ENCODE data around the gene SLK.
A peak's percentile ranks its signal among the peaks of the same experiment; 100 is the strongest.

The SLK gene

DNA sequence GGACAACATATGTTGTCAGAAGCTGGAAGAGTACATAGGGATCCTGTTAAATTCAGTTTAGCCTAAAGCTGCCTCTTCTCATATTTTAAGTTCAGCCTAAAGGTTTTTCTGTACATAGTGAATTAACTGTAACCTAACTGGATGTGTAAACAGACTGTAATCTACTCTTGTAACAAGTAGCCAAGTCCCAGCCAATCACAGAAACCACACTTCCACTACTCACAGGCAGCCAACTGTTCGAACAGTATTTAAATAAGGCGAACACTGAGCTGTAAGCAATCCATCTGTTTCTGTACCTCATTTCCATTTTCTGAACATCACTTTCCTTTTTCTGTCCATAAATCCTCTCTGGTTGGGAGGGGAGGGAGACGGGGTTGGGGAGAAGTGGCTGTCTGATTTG, 34.0 kb upstream of the SLK start:
- no peak overlapping the region for H4K12ac ChIP-seq (ENCODE audit: low read depth, low read length)
- H3K9ac ChIP-seq (ENCODE audit: low read length) = no peak overlapping the region
- H2BK12ac ChIP-seq (ENCODE audit: low read length) = no peak overlapping the region
- H4K8ac ChIP-seq (ENCODE audit: low read depth, low read length) = no peak overlapping the region
- H3K18ac ChIP-seq (ENCODE audit: low read length) = no peak overlapping the region
- no peak overlapping the region for H3K4ac ChIP-seq (ENCODE audit: low read depth, low read length)
- H2BK5ac ChIP-seq (ENCODE audit: low read depth, low read length, poor library complexity) = no peak overlapping the region
- peaks cover 22 to 27% of the 10 kb centered on the region in 2 experiments for H3K4me1 ChIP-seq (ENCODE audit: control insufficient read depth in 1 of 2, insufficient read depth in 2 of 2, low read length in 2 of 2)
- no peak overlapping the region for H2AFZ ChIP-seq (ENCODE audit: insufficient read depth, low read length, poor library complexity)
- no peak overlapping the region for H3K23ac ChIP-seq (ENCODE audit: low read length)
- H3K79me2 ChIP-seq (ENCODE audit: control insufficient read depth, insufficient read depth, low read length, poor library complexity) = no peaks in the 10 kb centered on the region
- H2AK5ac ChIP-seq (ENCODE audit: low read length) = no peak overlapping the region
- H3K27me3 ChIP-seq (ENCODE audit: insufficient read depth, low read length) = no peaks in the 10 kb centered on the region
- DNase-seq = no peak
- no CpG with 5 or more reads among the region's 3 CpGs for WGBS (ENCODE audit: extremely low coverage, insufficient coverage, insufficient read length)
- peaks cover 16% of the 10 kb centered on the region for H3K79me1 ChIP-seq (ENCODE audit: low read length)
- no peak overlapping the region for H2BK120ac ChIP-seq (ENCODE audit: insufficient read depth, low read length, poor library complexity)
- H3K4me2 ChIP-seq (ENCODE audit: low read length) = no peak overlapping the region
- no peak overlapping the region for H3K4me3 ChIP-seq (ENCODE audit: low read depth, low read length)
- H3K36me3 ChIP-seq (ENCODE audit: control insufficient read depth in 1 of 2, insufficient read depth in 2 of 2, low read length in 2 of 2) = no peaks in the 10 kb centered on the region
- H3K14ac ChIP-seq (ENCODE audit: low read length) = no peak overlapping the region
- H3K27ac ChIP-seq (ENCODE audit: low read depth, low read length) = peak overlapping the region; percentile 29
- no peaks in the 10 kb centered on the region for H3K9me3 ChIP-seq (ENCODE audit: insufficient read depth, low read depth, low read length)
- no peak overlapping the region for H4K91ac ChIP-seq (ENCODE audit: low read depth, low read length)

GRCh38 chr10:103933557-103934121, 33.3 kb upstream of the SLK start:
- H3K4me2 ChIP-seq (ENCODE audit: low read length) = no peak overlapping the region
- H3K23ac ChIP-seq (ENCODE audit: low read length) = no peak overlapping the region
- no peaks in the 10 kb centered on the region for H3K9me3 ChIP-seq (ENCODE audit: insufficient read depth, low read depth, low read length)
- no peak overlapping the region for H3K4me3 ChIP-seq (ENCODE audit: low read depth, low read length)
- no peaks in the 10 kb centered on the region for H3K79me2 ChIP-seq (ENCODE audit: control insufficient read depth, insufficient read depth, low read length, poor library complexity)
- no peaks in the 10 kb centered on the region for H3K27me3 ChIP-seq (ENCODE audit: insufficient read depth, low read length)
- H3K18ac ChIP-seq (ENCODE audit: low read length) = no peak overlapping the region
- peaks cover 14% of the 10 kb centered on the region for H3K79me1 ChIP-seq (ENCODE audit: low read length)
- no peak for DNase-seq
- no peaks in the 10 kb centered on the region for H3K36me3 ChIP-seq (ENCODE audit: control insufficient read depth in 1 of 2, insufficient read depth in 2 of 2, low read length in 2 of 2)
- H4K8ac ChIP-seq (ENCODE audit: low read depth, low read length) = no peak overlapping the region
- H3K14ac ChIP-seq (ENCODE audit: low read length) = no peak overlapping the region
- H2AK5ac ChIP-seq (ENCODE audit: low read length) = no peak overlapping the region
- H4K91ac ChIP-seq (ENCODE audit: low read depth, low read length) = no peak overlapping the region
- H4K12ac ChIP-seq (ENCODE audit: low read depth, low read length) = no peak overlapping the region
- H3K4me1 ChIP-seq (ENCODE audit: control insufficient read depth in 1 of 2, insufficient read depth in 2 of 2, low read length in 2 of 2) = peaks cover 20 to 25% of the 10 kb centered on the region in 2 experiments
- no peak overlapping the region for H2BK5ac ChIP-seq (ENCODE audit: low read depth, low read length, poor library complexity)
- WGBS (ENCODE audit: extremely low coverage, insufficient coverage, insufficient read length) = no CpG with 5 or more reads among the region's 4 CpGs
- H2BK12ac ChIP-seq (ENCODE audit: low read length) = peak overlapping the region; percentile 8
- H3K9ac ChIP-seq (ENCODE audit: low read length) = no peak overlapping the region
- no peak overlapping the region for H2AFZ ChIP-seq (ENCODE audit: insufficient read depth, low read length, poor library complexity)
- H3K27ac ChIP-seq (ENCODE audit: low read depth, low read length) = no peak overlapping the region
- H3K4ac ChIP-seq (ENCODE audit: low read depth, low read length) = no peak overlapping the region
- H2BK120ac ChIP-seq (ENCODE audit: insufficient read depth, low read length, poor library complexity) = no peak overlapping the region

DNA sequence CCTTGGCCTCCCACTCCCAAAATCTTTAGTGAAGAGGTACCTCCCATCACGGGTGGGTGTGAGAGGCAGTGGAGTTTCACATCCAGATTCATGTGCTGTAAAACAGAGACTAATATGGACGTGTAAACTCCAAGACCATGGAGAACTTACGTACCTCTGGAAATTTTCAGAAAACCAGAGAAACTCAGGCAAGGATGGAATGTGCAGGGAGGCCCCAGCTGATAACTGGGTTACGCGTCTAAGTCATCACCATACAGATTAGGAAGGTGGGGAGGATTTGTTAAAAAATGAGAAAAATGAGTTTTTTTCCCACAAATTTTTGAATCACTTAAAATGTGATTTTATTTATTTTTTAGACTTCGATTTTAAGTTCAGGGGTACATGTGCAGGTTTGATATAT, 32.6 kb upstream of the SLK start:
- Histone ChIP-seq H3K23ac (ENCODE audit: low read length) (no peak overlapping the region), H3K36me3 (ENCODE audit: control insufficient read depth in 1 of 2, insufficient read depth in 2 of 2, low read length in 2 of 2) (no peaks in the 10 kb centered on the region), H3K9me3 (ENCODE audit: insufficient read depth, low read depth, low read length) (no peaks in the 10 kb centered on the region), H3K79me2 (ENCODE audit: control insufficient read depth, insufficient read depth, low read length, poor library complexity) (no peaks in the 10 kb centered on the region), H3K4me3 (ENCODE audit: low read depth, low read length) (no peak overlapping the region), H2AK5ac (ENCODE audit: low read length) (no peak overlapping the region), H3K4ac (ENCODE audit: low read depth, low read length) (no peak overlapping the region), H3K14ac (ENCODE audit: low read length) (no peak overlapping the region), H2BK120ac (ENCODE audit: insufficient read depth, low read length, poor library complexity) (no peak overlapping the region), H3K4me2 (ENCODE audit: low read length) (no peak overlapping the region), H3K79me1 (ENCODE audit: low read length) (peaks cover 13% of the 10 kb centered on the region), H3K27ac (ENCODE audit: low read depth, low read length) (no peak overlapping the region), H2BK12ac (ENCODE audit: low read length) (no peak overlapping the region), H2AFZ (ENCODE audit: insufficient read depth, low read length, poor library complexity) (no peak overlapping the region), H3K4me1 (ENCODE audit: control insufficient read depth in 1 of 2, insufficient read depth in 2 of 2, low read length in 2 of 2) (peaks cover 18 to 22% of the 10 kb centered on the region in 2 experiments), H3K9ac (ENCODE audit: low read length) (no peak overlapping the region), H4K91ac (ENCODE audit: low read depth, low read length) (no peak overlapping the region), H4K12ac (ENCODE audit: low read depth, low read length) (no peak overlapping the region), H4K8ac (ENCODE audit: low read depth, low read length) (no peak overlapping the region), H2BK5ac (ENCODE audit: low read depth, low read length, poor library complexity) (no peak overlapping the region), H3K18ac (ENCODE audit: low read length) (no peak overlapping the region), H3K27me3 (ENCODE audit: insufficient read depth, low read length) (no peaks in the 10 kb centered on the region)
- no CpG with 5 or more reads among the region's 6 CpGs for WGBS (ENCODE audit: extremely low coverage, insufficient coverage, insufficient read length)
- DNase-seq = no peak

DNA sequence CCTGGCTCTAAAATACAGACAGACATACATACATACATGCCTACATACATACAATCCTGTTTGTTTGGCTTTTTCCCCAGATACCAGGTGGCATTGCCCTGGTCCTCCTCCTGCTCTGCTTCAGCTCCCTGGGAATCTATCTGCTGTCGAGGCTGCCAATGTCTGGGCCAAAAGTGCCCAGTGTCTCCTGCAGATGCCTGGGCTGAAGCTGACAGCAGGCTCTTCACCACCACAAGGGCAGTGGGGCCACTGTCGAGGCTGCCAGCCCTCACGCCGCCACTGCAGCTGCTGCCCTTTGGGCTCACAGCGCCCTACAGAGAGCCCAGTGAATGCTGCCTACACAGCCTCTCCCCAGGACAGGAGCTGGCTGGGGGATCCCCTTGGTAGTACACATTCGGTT, 30.9 kb upstream of the SLK start:
- Histone ChIP-seq H4K91ac (ENCODE audit: low read depth, low read length) (no peak overlapping the region), H3K36me3 (ENCODE audit: control insufficient read depth in 1 of 2, insufficient read depth in 2 of 2, low read length in 2 of 2) (no peaks in the 10 kb centered on the region), H4K8ac (ENCODE audit: low read depth, low read length) (no peak overlapping the region), H2BK5ac (ENCODE audit: low read depth, low read length, poor library complexity) (no peak overlapping the region), H2BK12ac (ENCODE audit: low read length) (no peak overlapping the region), H3K18ac (ENCODE audit: low read length) (no peak overlapping the region), H3K23ac (ENCODE audit: low read length) (no peak overlapping the region), H3K9me3 (ENCODE audit: insufficient read depth, low read depth, low read length) (no peaks in the 10 kb centered on the region), H3K14ac (ENCODE audit: low read length) (no peak overlapping the region), H2AK5ac (ENCODE audit: low read length) (no peak overlapping the region), H3K27me3 (ENCODE audit: insufficient read depth, low read length) (no peaks in the 10 kb centered on the region), H2AFZ (ENCODE audit: insufficient read depth, low read length, poor library complexity) (no peak overlapping the region), H3K79me2 (ENCODE audit: control insufficient read depth, insufficient read depth, low read length, poor library complexity) (no peaks in the 10 kb centered on the region), H3K27ac (ENCODE audit: low read depth, low read length) (no peak overlapping the region), H3K4me3 (ENCODE audit: low read depth, low read length) (no peak overlapping the region), H3K4ac (ENCODE audit: low read depth, low read length) (no peak overlapping the region), H2BK120ac (ENCODE audit: insufficient read depth, low read length, poor library complexity) (no peak overlapping the region), H3K4me1 (ENCODE audit: control insufficient read depth in 1 of 2, insufficient read depth in 2 of 2, low read length in 2 of 2) (peaks cover 14 to 15% of the 10 kb centered on the region in 2 experiments), H3K4me2 (ENCODE audit: low read length) (no peak overlapping the region), H4K12ac (ENCODE audit: low read depth, low read length) (no peak overlapping the region), H3K9ac (ENCODE audit: low read length) (no peak overlapping the region), H3K79me1 (ENCODE audit: low read length) (peaks cover 9% of the 10 kb centered on the region)
- WGBS (ENCODE audit: extremely low coverage, insufficient coverage, insufficient read length) = no CpG with 5 or more reads among the region's 6 CpGs
- no peak for DNase-seq

Measured in trophoblast cell (in vitro differentiated cells and primary cell).